A549 (cell line): Measurements from ENCODE around the gene TPM4.

Experiments used
- JUN ChIP-seq, 2 experiments: fragments of >200 bp; sonication (Bioruptor Twin); formaldehyde crosslinking; IDR thresholded peaks; 2 replicates in 1 of 2; 3 replicates in 1 of 2; pipeline ENCODE4 v1.6.1; 2016 to 2017
- TF ChIP-seq, protein P1 (sequence below): fragments of >200 bp; sonication (Bioruptor Twin); formaldehyde crosslinking; IDR thresholded peaks from 3 replicates; pipeline ENCODE4 v1.5.1; 2016

DNA sequence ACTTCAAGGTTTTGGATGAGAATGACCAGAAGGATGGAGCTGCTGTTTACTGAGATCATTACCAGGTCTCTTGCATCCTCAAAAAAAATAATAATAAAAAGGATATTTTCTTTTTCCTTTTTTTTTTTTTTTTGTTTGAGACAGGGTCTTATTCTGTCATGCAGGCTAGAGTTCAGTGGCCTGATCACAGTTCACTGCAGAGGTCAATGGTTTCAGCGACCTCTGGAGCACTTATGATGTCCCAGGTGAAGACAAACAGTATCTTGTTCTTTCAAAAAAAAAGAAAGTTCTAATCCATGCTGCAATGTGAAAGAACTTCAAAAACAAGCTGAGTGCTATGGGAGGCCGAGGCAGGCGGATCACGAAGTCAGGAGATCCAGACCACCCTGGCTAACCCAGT, 30.4 kb upstream of the TPM4 start:
- no peak for TF ChIP-seq JUN (IDR thresholded peaks at IDR 0.05)
- TF ChIP-seq, protein P1, sequence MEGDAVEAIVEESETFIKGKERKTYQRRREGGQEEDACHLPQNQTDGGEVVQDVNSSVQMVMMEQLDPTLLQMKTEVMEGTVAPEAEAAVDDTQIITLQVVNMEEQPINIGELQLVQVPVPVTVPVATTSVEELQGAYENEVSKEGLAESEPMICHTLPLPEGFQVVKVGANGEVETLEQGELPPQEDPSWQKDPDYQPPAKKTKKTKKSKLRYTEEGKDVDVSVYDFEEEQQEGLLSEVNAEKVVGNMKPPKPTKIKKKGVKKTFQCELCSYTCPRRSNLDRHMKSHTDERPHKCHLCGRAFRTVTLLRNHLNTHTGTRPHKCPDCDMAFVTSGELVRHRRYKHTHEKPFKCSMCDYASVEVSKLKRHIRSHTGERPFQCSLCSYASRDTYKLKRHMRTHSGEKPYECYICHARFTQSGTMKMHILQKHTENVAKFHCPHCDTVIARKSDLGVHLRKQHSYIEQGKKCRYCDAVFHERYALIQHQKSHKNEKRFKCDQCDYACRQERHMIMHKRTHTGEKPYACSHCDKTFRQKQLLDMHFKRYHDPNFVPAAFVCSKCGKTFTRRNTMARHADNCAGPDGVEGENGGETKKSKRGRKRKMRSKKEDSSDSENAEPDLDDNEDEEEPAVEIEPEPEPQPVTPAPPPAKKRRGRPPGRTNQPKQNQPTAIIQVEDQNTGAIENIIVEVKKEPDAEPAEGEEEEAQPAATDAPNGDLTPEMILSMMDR: no peak
